GM23248 (cell line): ENCODE data around the gene CDK4. TPM values are rescaled to one million over a fixed set of nuclear protein-coding genes. Genes with fewer than 3 reads are reported as not detected.

Experiments used
- DNase-seq: peaks from one replicate; pipeline ENCODE4 v3.0.0-alpha.2; 2015
- H2AFZ ChIP-seq: fragments of 200-600 bp; sonication (generic); 2 replicates; pipeline ENCODE4 v1.6.1; 2016; ENCODE audit warnings: antibody characterized with exemption
- H3F3A ChIP-seq: fragments of 200-600 bp; sonication (generic); 2 replicates; pipeline ENCODE4 v1.6.1; 2016; ENCODE audit warnings: mild to moderate bottlenecking, antibody characterized with exemption, mixed run types; ENCODE audit not compliant: insufficient read depth
- H3K27ac ChIP-seq: fragments of 200-600 bp; sonication (generic); 2 replicates; pipeline ENCODE4 v1.5.1; 2016; ENCODE audit warnings: mild to moderate bottlenecking
- H3K27me3 ChIP-seq: fragments of 200-600 bp; sonication (generic); replicated peaks from 2 replicates; pipeline ENCODE4 v1.6.1; 2016; ENCODE audit warnings: mild to moderate bottlenecking; ENCODE audit not compliant: insufficient read depth
- H3K36me3 ChIP-seq: fragments of 200-600 bp; sonication (generic); 2 replicates; pipeline ENCODE4 v1.6.1; 2016; ENCODE audit warnings: low read depth, mild to moderate bottlenecking
- H3K4me1 ChIP-seq: fragments of 200-600 bp; sonication (generic); 2 replicates; pipeline ENCODE4 v1.6.1; 2016; ENCODE audit warnings: mild to moderate bottlenecking; ENCODE audit not compliant: insufficient read depth
- H3K4me2 ChIP-seq: fragments of 200-600 bp; sonication (generic); one replicate; pipeline ENCODE4 v1.6.1; 2016; ENCODE audit warnings: mild to moderate bottlenecking; ENCODE audit not compliant: unreplicated experiment
- H3K4me3 ChIP-seq: fragments of 200-600 bp; sonication (generic); 2 replicates; pipeline ENCODE4 v1.5.1; 2016; ENCODE audit warnings: mild to moderate bottlenecking
- H3K79me2 ChIP-seq: fragments of 200-600 bp; sonication (generic); 2 replicates; pipeline ENCODE4 v1.6.1; 2016; ENCODE audit warnings: mild to moderate bottlenecking; ENCODE audit not compliant: insufficient read depth
- H3K9ac ChIP-seq: fragments of 200-600 bp; sonication (generic); 2 replicates; pipeline ENCODE4 v1.6.1; 2016; ENCODE audit warnings: mild to moderate bottlenecking
- H3K9me2 ChIP-seq: fragments of 200-600 bp; sonication (generic); 2 replicates; pipeline ENCODE4 v1.6.1; 2016; ENCODE audit warnings: mixed run types, mild to moderate bottlenecking, moderate library complexity; ENCODE audit not compliant: insufficient read depth
- H3K9me3 ChIP-seq: fragments of 200-600 bp; sonication (generic); one replicate; pipeline ENCODE4 v1.6.1; 2017; ENCODE audit warnings: low read depth
- H4K20me1 ChIP-seq: fragments of 200-600 bp; sonication (generic); 2 replicates; pipeline ENCODE4 v1.6.0; 2016; ENCODE audit not compliant: insufficient read depth
- EZH2 ChIP-seq: fragments of 200-600 bp; sonication (generic); IDR thresholded peaks from 2 replicates; pipeline ENCODE4 v1.6.1; 2018; ENCODE audit warnings: antibody characterized with exemption, mild to moderate bottlenecking; ENCODE audit not compliant: insufficient read depth, poor library complexity, severe bottlenecking
- EZH2phosphoT487 ChIP-seq: fragments of 200-600 bp; sonication (generic); IDR thresholded peaks from 2 replicates; pipeline ENCODE4 v1.6.1; 2018; ENCODE audit warnings: antibody characterized with exemption, moderate library complexity, mild to moderate bottlenecking, low read depth; ENCODE audit not compliant: insufficient read depth
- WGBS, 2 experiments: methylation state at CpG; one replicate each; pipeline ENCODE4 v1.1.6; 2015 to 2017; ENCODE audit warnings: low lambda C conversion rate in 2 of 2, low coverage in 1 of 2; ENCODE audit errors: missing lambda C conversion rate in 2 of 2; 5-methylcytosine and 5-hydroxymethylcytosine counted together
- in situ Hi-C: fragments of 300-500 bp; cut with MboI; formaldehyde crosslinking; loops from 2 replicates; pipeline ENCODE4 v1.15.0; 2020
- polyA plus RNA-seq: library from polyadenylated mRNA; unstranded; fragments of >200 nt; fragmentation: Nextera tagmentation; extraction: Ambion mirVana; gene quantifications from 2 replicates; pipeline ENCODE4 v1.2.1, GENCODE V29; 2016
- total RNA-seq: library from RNA; depleted of rRNA; stranded (reverse); fragments of >200 nt; shearing (Covaris generic); gene quantifications from 2 replicates; pipeline ENCODE4 v1.2.3, GENCODE V29; 2014

CDK4 gene
- total and polyA plus RNA-seq, 2 experiments from 2014 or later: 123 to 152 TPM

- H3K27ac ChIP-seq: no peak within 1 kb of the TSS
- no peaks in the 10 kb centered on the region for H3K36me3 ChIP-seq
Measured at GRCh38 chr12:57738661-57739237, 13.4 kb downstream of the CDK4 start, which contains the start of gene AGAP2. Gene AGAP2, minus strand, starts transcription at chr12:57738742. Its CDS starts 496 bp downstream, at chr12:57738246.

GRCh38 chr12:57737467-57738460 lies 14.3 kb downstream of the CDK4 start:
- TF ChIP-seq EZH2 (peak; percentile 31), EZH2phosphoT487 (peak; percentile 77; the same call in 1 of the 2 replicates)
- H3K36me3 ChIP-seq: no peaks in the 10 kb centered on the region
- no peaks in the 10 kb centered on the region for H3F3A ChIP-seq
- H3K27me3 ChIP-seq: peaks cover 40% of the 10 kb centered on the region
- DNase-seq: peak; percentile 67
- no peaks in the 10 kb centered on the region for H3K4me1 ChIP-seq
- H4K20me1 ChIP-seq: no peaks in the 10 kb centered on the region
- WGBS, 2 experiments: 1 to 2% methylated on average over 41 to 75 of the region's 110 CpGs
- no peak overlapping the region for H3K9ac ChIP-seq
- H3K4me3 ChIP-seq: peak overlapping the region; percentile 53
- no peaks in the 10 kb centered on the region for H3K9me2 ChIP-seq
- H3K4me2 ChIP-seq: peak overlapping the region; percentile 74
- in situ Hi-C loops: no loop called here
- H3K79me2 ChIP-seq: no peaks in the 10 kb centered on the region
- no peak overlapping the region for H2AFZ ChIP-seq
- no peaks in the 10 kb centered on the region for H3K9me3 ChIP-seq
- no peak overlapping the region for H3K27ac ChIP-seq

More at GRCh38 chr12:57738661-57739237, 13.4 kb downstream of the CDK4 start, which contains the start of gene AGAP2:
- Histone ChIP-seq H3K9ac (no peak within 1 kb of the TSS), H3K27me3 (peaks cover 40% of the 10 kb centered on the region), H3F3A (no peaks in the 10 kb centered on the region), H3K9me3 (no peaks in the 10 kb centered on the region), H3K9me2 (no peaks in the 10 kb centered on the region), H2AFZ (no peak within 1 kb of the TSS), H3K4me3 (peak within 1 kb of the TSS; percentile 53), H4K20me1 (no peaks in the 10 kb centered on the region), H3K4me2 (peak within 1 kb of the TSS; percentile 74), H3K4me1 (no peaks in the 10 kb centered on the region), H3K79me2 (no peaks in the 10 kb centered on the region)
- in situ Hi-C loops: no loop called here
- peak; percentile 27 for DNase-seq
- TF ChIP-seq EZH2: peak; percentile 77
- 0 out of 2 replicates have a peak, but pooled peaks have one; percentile 6 for TF ChIP-seq EZH2phosphoT487
- 1 to 2% methylated on average over 9 to 36 of the region's 36 CpGs for WGBS, 2 experiments

GRCh38 chr12:57736741-57737466 lies 15.2 kb downstream of the CDK4 start:
- H3K27me3 ChIP-seq: peaks cover 40% of the 10 kb centered on the region
- H3F3A ChIP-seq: no peaks in the 10 kb centered on the region
- in situ Hi-C loops: no loop called here
- no peaks in the 10 kb centered on the region for H3K9me3 ChIP-seq
- H2AFZ ChIP-seq: no peak overlapping the region
- TF ChIP-seq EZH2phosphoT487: peak; percentile 41; the same call in 1 of the 2 replicates
- peak; percentile 95 for TF ChIP-seq EZH2
- no peaks in the 10 kb centered on the region for H3K9me2 ChIP-seq
- no peaks in the 10 kb centered on the region for H3K4me1 ChIP-seq
- no peaks in the 10 kb centered on the region for H3K79me2 ChIP-seq
- no peaks in the 10 kb centered on the region for H3K36me3 ChIP-seq
- H4K20me1 ChIP-seq: no peaks in the 10 kb centered on the region
- peak; percentile 30 for DNase-seq
- no peak overlapping the region for H3K9ac ChIP-seq
- H3K27ac ChIP-seq: no peak overlapping the region
- H3K4me2 ChIP-seq: peak overlapping the region; percentile 75
- 4 to 7% methylated on average over 25 to 29 of the region's 31 CpGs for WGBS, 2 experiments
- H3K4me3 ChIP-seq: no peak overlapping the region
